ENCODE results near the gene BTBD9. TPM values are rescaled to one million over a fixed set of nuclear protein-coding genes. Genes with fewer than 3 reads are reported as not detected.

BTBD9 gene
- total and polyA plus RNA-seq, 9 of the 15 experiments (the other 6 are each of a cell fraction or from before 2014, with no cell fraction given), result 0.08 to 1.6 (median 0.58) TPM

- H3K36me3 ChIP-seq (ENCODE audit: control insufficient read depth, insufficient read depth, low read length), result no peaks in the 10 kb centered on the region
- no peaks in the 10 kb centered on the region for H3K4me1 ChIP-seq (replicated peaks in 1 of 2; ENCODE audit: control insufficient read depth in 2 of 2, insufficient read depth in 2 of 2, low read length in 2 of 2)
- DNase-seq (ENCODE audit: extremely low read depth in 1 of 4, low spot score in 3 of 4) (no peak), FAIRE-seq (no peak), ATAC-seq (no peak)
- H3K27me3 ChIP-seq (ENCODE audit: control insufficient read depth in 2 of 2, insufficient read depth in 2 of 2, low read length in 2 of 2), result peaks cover 3 to 11% of the 10 kb centered on the region in 2 experiments; a peak in 4 of 5 replicates
- no peaks in the 10 kb centered on the region for H4K20me1 ChIP-seq (replicated peaks; ENCODE audit: control insufficient read depth, insufficient read depth, low read length)
- no peaks in the 10 kb centered on the region for H3K9me3 ChIP-seq (replicated peaks; ENCODE audit: control insufficient read depth, insufficient read depth, low read depth, low read length)
- H3K79me2 ChIP-seq (ENCODE audit: control insufficient read depth, insufficient read depth, low read length), result no peaks in the 10 kb centered on the region
- 0% methylated on average over 1 of the region's 1 CpG for WGBS (ENCODE audit: insufficient coverage, low coverage, missing lambda C conversion rate)
- no peak overlapping the region for H3K4me2 ChIP-seq (ENCODE audit: insufficient read depth, low read length)
- POLR2A ChIA-PET, result interaction anchor here (0.7 to 1.4 kb wide), 3 partner anchors 12 to 920 kb away, joined by 3 to 5 read pairs (median 3); no protein-coding TSS in a partner anchor
- no peak overlapping the region for H3K9ac ChIP-seq (ENCODE audit: insufficient read depth in 1 of 2, low read depth in 2 of 2, low read length in 2 of 2)
- no peak overlapping the region for H2AFZ ChIP-seq (ENCODE audit: low read depth, low read length)
- intact Hi-C loops (cut with micrococcal nuclease) (no loop called here), in situ Hi-C loops (cut with MboI) (loop anchor here (25.0 kb wide), 3 partner anchors 773 to 1473 kb away; partner anchors contain the start of genes FGD2 and RNF8)
- CTCF ChIA-PET (ENCODE audit: low intra/inter-chr PET ratio), result no interaction called here
- no peaks in the 10 kb centered on the region for H3K9me1 ChIP-seq (ENCODE audit: control insufficient read depth, insufficient read depth, low read length)
- H3K27ac ChIP-seq (ENCODE audit: extremely low read depth, low read depth, low read length), result no peak overlapping the region
- no peak overlapping the region for H3K4me3 ChIP-seq
- no TSS peak for BruUV-seq (replicated peaks)
- no peak for TF ChIP-seq MXD1 (CRISPR knock-in tag; IDR thresholded peaks at IDR 0.05; ENCODE audit: borderline replicate concordance, poor library complexity, severe bottlenecking)
- TF ChIP-seq MCM3 (IDR thresholded peaks at IDR 0.05), result no peak
- TF ChIP-seq ZNF280B (CRISPR knock-in tag; IDR thresholded peaks at IDR 0.05), result no peak
- TF ChIP-seq STAT5A (IDR thresholded peaks at IDR 0.05; ENCODE audit: borderline replicate concordance, low read length), result no peak
- TF ChIP-seq SNAPC5 (CRISPR knock-in tag; IDR thresholded peaks at IDR 0.05), result no peak
- TF ChIP-seq AFF4 (CRISPR knock-in tag; IDR thresholded peaks at IDR 0.05), result no peak
- TF ChIP-seq FOSL1 (tag; conservative IDR thresholded peaks at IDR 0.05), result no peak
- no peak for TF ChIP-seq TSHZ1 (CRISPR knock-in tag; IDR thresholded peaks at IDR 0.05)
- TF ChIP-seq IRF2 (CRISPR knock-in tag; IDR thresholded peaks at IDR 0.05), result no peak
- TF ChIP-seq FIP1L1 (IDR thresholded peaks at IDR 0.05; ENCODE audit: low read depth, low read length, poor library complexity, severe bottlenecking), result no peak
- TF ChIP-seq THRAP3 (IDR thresholded peaks at IDR 0.05; ENCODE audit: borderline replicate concordance), result no peak
- TF ChIP-seq U2AF1 (optimal IDR thresholded peaks at IDR 0.05; ENCODE audit: low read depth, low read length), result no peak
Measured at GRCh38 chr6:38485488-38485887, 154.2 kb downstream of the BTBD9 start.
